Astrocyte (in vitro differentiated cells and primary cell): ENCODE data around the gene CIAO2B. TPM values are rescaled to one million over a fixed set of nuclear protein-coding genes. Genes with fewer than 3 reads are reported as not detected.

ENCODE experiments used
- total RNA-seq: library from RNA; stranded (reverse); gene quantifications from 2 replicates; pipeline ENCODE4 v1.2.1, GENCODE V29; 2021

Gene CIAO2B
- total RNA-seq, 1 donor from 2014 or later: 75.6 TPM

Other genes starting within 250 kb of the CIAO2B start
- 20.2 and 20.9 TPM in 2 replicates for gene CMTM4, start 237.7 kb downstream of the CIAO2B start, total RNA-seq
- gene DYNC1LI2, start 182.8 kb downstream of the CIAO2B start, total RNA-seq: 133 and 150 TPM in 2 replicates
- 0.16 and 0.50 TPM in 2 replicates for gene TERB1, start 132.8 kb downstream of the CIAO2B start, total RNA-seq
- 55.0 and 65.0 TPM in 2 replicates for gene NAE1, start 103.4 kb downstream of the CIAO2B start, total RNA-seq
- gene CA7, start 90.0 kb downstream of the CIAO2B start, total RNA-seq: not detected in 2 replicates
- gene PDP2, start 53.9 kb downstream of the CIAO2B start, total RNA-seq: 12.1 and 16.8 TPM in 2 replicates
- not detected in 2 replicates for gene CDH16, start 15.5 kb downstream of the CIAO2B start, total RNA-seq
- 10.2 and 12.1 TPM in 2 replicates for gene RRAD, start 8.9 kb downstream of the CIAO2B start, total RNA-seq
- gene CES2, start 1.1 kb upstream of the CIAO2B start, total RNA-seq: 22.9 and 28.8 TPM in 2 replicates
- gene CES3, start 26.9 kb upstream of the CIAO2B start, total RNA-seq: 0.77 and 1.5 TPM in 2 replicates
- 1.2 TPM in 2 replicates for gene CES4A, start 54.2 kb upstream of the CIAO2B start, total RNA-seq
- 94.8 and 104 TPM in 2 replicates for gene CBFB, start 94.7 kb upstream of the CIAO2B start, total RNA-seq
- 16.1 and 17.1 TPM in 2 replicates for gene PHAF1, start 175.5 kb upstream of the CIAO2B start, total RNA-seq
- 7.6 and 9.4 TPM in 2 replicates for gene B3GNT9, start 216.6 kb upstream of the CIAO2B start, total RNA-seq
- 10.1 and 11.0 TPM in 2 replicates for gene TRADD, start 225.5 kb upstream of the CIAO2B start, total RNA-seq
- 5.6 and 6.8 TPM in 2 replicates for gene FBXL8, start 225.6 kb upstream of the CIAO2B start, total RNA-seq
- gene HSF4, start 230.3 kb upstream of the CIAO2B start, total RNA-seq: 4.4 and 4.5 TPM in 2 replicates
- 9.5 and 10.9 TPM in 2 replicates for gene NOL3, start 236.1 kb upstream of the CIAO2B start, total RNA-seq
- 26.1 TPM in 2 replicates for gene MATCAP1, start 249.6 kb upstream of the CIAO2B start, total RNA-seq